Measurements from ENCODE around the gene RNF151.
"Not testable (repeated sequence)": the region's sequence is repeated elsewhere in the genome, so short reads cannot be mapped to it uniquely, and the experiment has no call there.

The RNF151 gene

GRCh38 chr16:1938910-1939309 is 27.7 kb upstream of the RNF151 start:
- no peak for DNase-seq (ENCODE audit: low read depth in 2 of 3, low spot score in 1 of 3)

GRCh38 chr16:1939833-1940232 is 26.8 kb upstream of the RNF151 start:
- not testable (repeated sequence) for DNase-seq (ENCODE audit: low read depth in 2 of 3, low spot score in 1 of 3)

- DNase-seq (ENCODE audit: low read depth in 2 of 3, low spot score in 1 of 3): no peak
Measured at GRCh38 chr16:1940273-1941161, 26.1 kb upstream of the RNF151 start.

GRCh38 chr16:1941162-1942046 is 25.3 kb upstream of the RNF151 start:
- DNase-seq (ENCODE audit: low read depth in 2 of 3, low spot score in 1 of 3): no peak

GRCh38 chr16:1942047-1942809 is 24.4 kb upstream of the RNF151 start:
- no peak for DNase-seq (ENCODE audit: low read depth in 2 of 3, low spot score in 1 of 3)

- DNase-seq (ENCODE audit: low read depth in 2 of 3, low spot score in 1 of 3): peak; percentile 99 to 100 (median 99)
Measured at GRCh38 chr16:1942810-1943726, 23.6 kb upstream of the RNF151 start, which contains the start of gene MSRB1. MSRB1 (minus strand) TSS chr16:1943199; CDS start chr16:1943156, 43 bp downstream.

GRCh38 chr16:1944612-1945199 is 21.9 kb upstream of the RNF151 start:
- no peak for DNase-seq (ENCODE audit: low read depth in 2 of 3, low spot score in 1 of 3)

- no peak for DNase-seq (ENCODE audit: low read depth in 2 of 3, low spot score in 1 of 3)
Measured at GRCh38 chr16:1945559-1946391, 20.9 kb upstream of the RNF151 start.

GRCh38 chr16:1946495-1947368 is 19.9 kb upstream of the RNF151 start:
- DNase-seq (ENCODE audit: low read depth in 2 of 3, low spot score in 1 of 3): no peak

GRCh38 chr16:1947369-1947670 is 19.3 kb upstream of the RNF151 start:
- no peak for DNase-seq (ENCODE audit: low read depth in 2 of 3, low spot score in 1 of 3)

GRCh38 chr16:1949507-1949906 is 17.1 kb upstream of the RNF151 start:
- no peak for DNase-seq (ENCODE audit: low read depth in 2 of 3, low spot score in 1 of 3)

- DNase-seq (ENCODE audit: low read depth in 2 of 3, low spot score in 1 of 3): no peak
Measured at GRCh38 chr16:1950047-1950446, 16.6 kb upstream of the RNF151 start.

- DNase-seq (ENCODE audit: low read depth in 2 of 3, low spot score in 1 of 3): no peak
Measured at GRCh38 chr16:1950559-1950958, 16.1 kb upstream of the RNF151 start.

GRCh38 chr16:1953734-1954133 is 12.9 kb upstream of the RNF151 start:
- no peak for DNase-seq (ENCODE audit: low read depth in 2 of 3, low spot score in 1 of 3)

- not testable (repeated sequence) for DNase-seq (ENCODE audit: low read depth in 2 of 3, low spot score in 1 of 3)
Measured at GRCh38 chr16:1957434-1958142, 9.1 kb upstream of the RNF151 start.

- DNase-seq (ENCODE audit: low read depth in 2 of 3, low spot score in 1 of 3): not testable (repeated sequence)
Measured at GRCh38 chr16:1958143-1958491, 8.5 kb upstream of the RNF151 start.

- no peak for DNase-seq (ENCODE audit: low read depth in 2 of 3, low spot score in 1 of 3)
Measured at GRCh38 chr16:1958715-1959268, 7.9 kb upstream of the RNF151 start.

Measured in stimulated activated CD4-positive, alpha-beta T cell treated with anti-CD3 and anti-CD28 coated beads, Interleukin-12 subunit alpha, Interleukin-12 subunit beta, amount 100 ng/mL, for 48 hours (primary cell).